Neural cell (in vitro differentiated cells): Measurements from ENCODE around the gene RHOT2.

Experiments
- EP300 ChIP-seq: fragments of 450-650 bp; conservative IDR thresholded peaks from 2 replicates; pipeline ENCODE4 v1.6.1; 2014; ENCODE audit warnings: antibody characterized with exemption, mild to moderate bottlenecking, moderate library complexity; ENCODE audit not compliant: poor library complexity, severe bottlenecking
- EZH2 ChIP-seq: fragments of 200-600, 300-800 bp; shearing (Covaris generic), sonication (generic); IDR thresholded peaks from 2 replicates; pipeline ENCODE4 v1.6.1; 2014; ENCODE audit warnings: antibody characterized with exemption, low read length, borderline replicate concordance, mild to moderate bottlenecking; ENCODE audit not compliant: insufficient read depth, poor library complexity, severe bottlenecking
- TF ChIP-seq, protein P1 (sequence below): fragments of 450-650 bp; IDR thresholded peaks from 2 replicates; pipeline ENCODE4 v1.5.1; 2014; ENCODE audit warnings: antibody characterized with exemption, mild to moderate bottlenecking, moderate library complexity; ENCODE audit not compliant: poor library complexity, severe bottlenecking
- TF ChIP-seq, protein P2 (sequence below): IDR thresholded peaks from 2 replicates; pipeline ENCODE4 v1.6.1; 2012; ENCODE audit warnings: borderline replicate concordance

DNA sequence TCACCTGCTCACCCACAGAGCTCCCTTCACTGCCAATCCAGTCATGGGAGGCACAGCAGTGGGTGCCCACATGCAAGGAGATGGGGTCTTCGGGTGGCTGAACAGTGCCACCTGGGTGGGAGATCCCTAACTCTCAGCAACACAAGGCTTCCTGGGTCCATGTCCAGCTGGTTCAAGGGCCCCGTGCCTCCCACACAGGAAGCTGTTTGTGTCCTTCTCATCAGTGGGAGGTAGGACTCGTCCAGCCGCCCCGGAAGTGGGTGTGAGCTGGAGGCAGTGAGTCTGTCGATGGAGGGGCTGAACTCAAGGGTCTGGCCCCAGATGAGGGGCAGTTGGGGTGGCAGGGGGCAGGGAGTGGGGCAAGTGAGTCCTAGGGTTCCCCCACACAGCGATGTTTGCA is 36.1 kb downstream of the RHOT2 start:
- TF ChIP-seq, protein P1, sequence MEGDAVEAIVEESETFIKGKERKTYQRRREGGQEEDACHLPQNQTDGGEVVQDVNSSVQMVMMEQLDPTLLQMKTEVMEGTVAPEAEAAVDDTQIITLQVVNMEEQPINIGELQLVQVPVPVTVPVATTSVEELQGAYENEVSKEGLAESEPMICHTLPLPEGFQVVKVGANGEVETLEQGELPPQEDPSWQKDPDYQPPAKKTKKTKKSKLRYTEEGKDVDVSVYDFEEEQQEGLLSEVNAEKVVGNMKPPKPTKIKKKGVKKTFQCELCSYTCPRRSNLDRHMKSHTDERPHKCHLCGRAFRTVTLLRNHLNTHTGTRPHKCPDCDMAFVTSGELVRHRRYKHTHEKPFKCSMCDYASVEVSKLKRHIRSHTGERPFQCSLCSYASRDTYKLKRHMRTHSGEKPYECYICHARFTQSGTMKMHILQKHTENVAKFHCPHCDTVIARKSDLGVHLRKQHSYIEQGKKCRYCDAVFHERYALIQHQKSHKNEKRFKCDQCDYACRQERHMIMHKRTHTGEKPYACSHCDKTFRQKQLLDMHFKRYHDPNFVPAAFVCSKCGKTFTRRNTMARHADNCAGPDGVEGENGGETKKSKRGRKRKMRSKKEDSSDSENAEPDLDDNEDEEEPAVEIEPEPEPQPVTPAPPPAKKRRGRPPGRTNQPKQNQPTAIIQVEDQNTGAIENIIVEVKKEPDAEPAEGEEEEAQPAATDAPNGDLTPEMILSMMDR, result no peak
- no peak for TF ChIP-seq EP300
- TF ChIP-seq EZH2, result no peak
- TF ChIP-seq, protein P2, sequence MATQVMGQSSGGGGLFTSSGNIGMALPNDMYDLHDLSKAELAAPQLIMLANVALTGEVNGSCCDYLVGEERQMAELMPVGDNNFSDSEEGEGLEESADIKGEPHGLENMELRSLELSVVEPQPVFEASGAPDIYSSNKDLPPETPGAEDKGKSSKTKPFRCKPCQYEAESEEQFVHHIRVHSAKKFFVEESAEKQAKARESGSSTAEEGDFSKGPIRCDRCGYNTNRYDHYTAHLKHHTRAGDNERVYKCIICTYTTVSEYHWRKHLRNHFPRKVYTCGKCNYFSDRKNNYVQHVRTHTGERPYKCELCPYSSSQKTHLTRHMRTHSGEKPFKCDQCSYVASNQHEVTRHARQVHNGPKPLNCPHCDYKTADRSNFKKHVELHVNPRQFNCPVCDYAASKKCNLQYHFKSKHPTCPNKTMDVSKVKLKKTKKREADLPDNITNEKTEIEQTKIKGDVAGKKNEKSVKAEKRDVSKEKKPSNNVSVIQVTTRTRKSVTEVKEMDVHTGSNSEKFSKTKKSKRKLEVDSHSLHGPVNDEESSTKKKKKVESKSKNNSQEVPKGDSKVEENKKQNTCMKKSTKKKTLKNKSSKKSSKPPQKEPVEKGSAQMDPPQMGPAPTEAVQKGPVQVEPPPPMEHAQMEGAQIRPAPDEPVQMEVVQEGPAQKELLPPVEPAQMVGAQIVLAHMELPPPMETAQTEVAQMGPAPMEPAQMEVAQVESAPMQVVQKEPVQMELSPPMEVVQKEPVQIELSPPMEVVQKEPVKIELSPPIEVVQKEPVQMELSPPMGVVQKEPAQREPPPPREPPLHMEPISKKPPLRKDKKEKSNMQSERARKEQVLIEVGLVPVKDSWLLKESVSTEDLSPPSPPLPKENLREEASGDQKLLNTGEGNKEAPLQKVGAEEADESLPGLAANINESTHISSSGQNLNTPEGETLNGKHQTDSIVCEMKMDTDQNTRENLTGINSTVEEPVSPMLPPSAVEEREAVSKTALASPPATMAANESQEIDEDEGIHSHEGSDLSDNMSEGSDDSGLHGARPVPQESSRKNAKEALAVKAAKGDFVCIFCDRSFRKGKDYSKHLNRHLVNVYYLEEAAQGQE, result no peak
